ENCODE measurements around the gene GPR158.
A peak's percentile ranks its signal among the peaks of the same experiment; 100 is the strongest.

The GPR158 gene

GRCh38 chr10:25169740-25170139, 5.1 kb upstream of the GPR158 start:
- Histone ChIP-seq H3K4me1 (ENCODE audit: low read depth, poor library complexity, severe bottlenecking) (no peaks in the 10 kb centered on the region), H3K4me2 (no peak overlapping the region), H3K4me3 (IDR thresholded peaks at IDR 0.05; ENCODE audit: insufficient read depth, low read depth, low read length) (no peak overlapping the region), H2AFZ (ENCODE audit: low read depth) (no peak overlapping the region), H4K20me1 (ENCODE audit: insufficient read depth) (no peaks in the 10 kb centered on the region), H3K36me3 (ENCODE audit: insufficient read depth) (no peaks in the 10 kb centered on the region), H3K27ac (no peak overlapping the region), H3K27me3 (ENCODE audit: insufficient read depth, low read depth) (no peaks in the 10 kb centered on the region), H3K9ac (no peak overlapping the region), H3K79me2 (ENCODE audit: insufficient read depth, low read depth) (no peaks in the 10 kb centered on the region)
- TF ChIP-seq CTCF (conservative IDR thresholded peaks at IDR 0.05; ENCODE audit: low read depth, low read length): no peak

GRCh38 chr10:25170627-25171026, 4.2 kb upstream of the GPR158 start:
- H4K20me1 ChIP-seq (ENCODE audit: insufficient read depth): no peaks in the 10 kb centered on the region
- H3K27me3 ChIP-seq (ENCODE audit: insufficient read depth, low read depth): no peaks in the 10 kb centered on the region
- no peak overlapping the region for H3K27ac ChIP-seq
- H3K79me2 ChIP-seq (ENCODE audit: insufficient read depth, low read depth): no peaks in the 10 kb centered on the region
- no peak for TF ChIP-seq CTCF (conservative IDR thresholded peaks at IDR 0.05; ENCODE audit: low read depth, low read length)
- no peak overlapping the region for H3K4me3 ChIP-seq (IDR thresholded peaks at IDR 0.05; ENCODE audit: insufficient read depth, low read depth, low read length)
- no peak overlapping the region for H3K9ac ChIP-seq
- no peak overlapping the region for H2AFZ ChIP-seq (ENCODE audit: low read depth)
- no peaks in the 10 kb centered on the region for H3K4me1 ChIP-seq (ENCODE audit: low read depth, poor library complexity, severe bottlenecking)
- no peak overlapping the region for H3K4me2 ChIP-seq
- H3K36me3 ChIP-seq (ENCODE audit: insufficient read depth): no peaks in the 10 kb centered on the region

GRCh38 chr10:25175527-25176420, 973 bp downstream of the GPR158 start:
- Histone ChIP-seq H3K4me1 (ENCODE audit: low read depth, poor library complexity, severe bottlenecking) (no peaks in the 10 kb centered on the region), H3K36me3 (ENCODE audit: insufficient read depth) (no peaks in the 10 kb centered on the region), H2AFZ (ENCODE audit: low read depth) (no peak overlapping the region), H3K4me2 (0 out of 2 replicates have a peak overlapping the region, but pooled peaks have one; percentile 31), H3K27me3 (ENCODE audit: insufficient read depth, low read depth) (no peaks in the 10 kb centered on the region), H3K9ac (no peak overlapping the region), H4K20me1 (ENCODE audit: insufficient read depth) (no peaks in the 10 kb centered on the region), H3K79me2 (ENCODE audit: insufficient read depth, low read depth) (no peaks in the 10 kb centered on the region), H3K4me3 (IDR thresholded peaks at IDR 0.05; ENCODE audit: insufficient read depth, low read depth, low read length) (no peak overlapping the region), H3K27ac (no peak overlapping the region)
- no peak for TF ChIP-seq CTCF (conservative IDR thresholded peaks at IDR 0.05; ENCODE audit: low read depth, low read length)

- Histone ChIP-seq H3K9ac (no peak overlapping the region), H3K4me3 (IDR thresholded peaks at IDR 0.05; ENCODE audit: insufficient read depth, low read depth, low read length) (no peak overlapping the region), H2AFZ (ENCODE audit: low read depth) (no peak overlapping the region), H4K20me1 (ENCODE audit: insufficient read depth) (no peaks in the 10 kb centered on the region), H3K4me2 (no peak overlapping the region), H3K4me1 (ENCODE audit: low read depth, poor library complexity, severe bottlenecking) (no peaks in the 10 kb centered on the region), H3K27ac (no peak overlapping the region), H3K36me3 (ENCODE audit: insufficient read depth) (no peaks in the 10 kb centered on the region), H3K79me2 (ENCODE audit: insufficient read depth, low read depth) (no peaks in the 10 kb centered on the region), H3K27me3 (ENCODE audit: insufficient read depth, low read depth) (no peaks in the 10 kb centered on the region)
- no peak for TF ChIP-seq CTCF (conservative IDR thresholded peaks at IDR 0.05; ENCODE audit: low read depth, low read length)
Observed at GRCh38 chr10:25176421-25176968, 1.7 kb downstream of the GPR158 start.
